GM18951 (cell line): Measurements from ENCODE around the gene DNAH1.

Experiments
- POLR2A ChIP-seq: IDR thresholded peaks from 4 replicates; pipeline ENCODE4 v1.6.1; 2011; ENCODE audit warnings: mild to moderate bottlenecking; ENCODE audit not compliant: insufficient read length, insufficient read depth; ENCODE audit errors: extremely low read depth
- in situ Hi-C: fragments of 300-500 bp; cut with MboI; formaldehyde crosslinking; loops from one replicate; pipeline ENCODE4 v1.12.0; 2022; ENCODE audit warnings: low sequenced_read_pairs, mixed read lengths, inconsistent platforms; ENCODE audit not compliant: unreplicated experiment

The DNAH1 gene

DNA sequence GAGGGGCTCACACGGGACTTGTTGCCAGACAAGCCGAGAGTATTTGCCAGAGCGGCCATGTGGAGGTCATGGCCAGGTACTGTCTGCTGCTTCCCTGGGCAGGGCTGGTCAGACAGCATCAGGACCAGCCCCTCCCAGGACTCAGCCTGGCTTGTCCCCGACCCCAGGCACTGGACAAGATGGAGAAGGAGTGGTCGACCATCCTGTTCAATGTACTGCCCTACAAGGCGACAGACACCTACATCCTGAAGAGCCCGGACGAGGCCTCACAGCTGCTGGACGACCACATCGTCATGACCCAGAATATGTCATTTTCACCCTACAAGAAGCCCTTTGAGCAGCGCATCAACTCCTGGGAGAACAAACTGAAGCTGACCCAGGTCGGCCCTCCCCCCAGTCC lies 38.6 kb downstream of the DNAH1 start:
- no peak for TF ChIP-seq POLR2A
- in situ Hi-C loops: no loop called here

DNA sequence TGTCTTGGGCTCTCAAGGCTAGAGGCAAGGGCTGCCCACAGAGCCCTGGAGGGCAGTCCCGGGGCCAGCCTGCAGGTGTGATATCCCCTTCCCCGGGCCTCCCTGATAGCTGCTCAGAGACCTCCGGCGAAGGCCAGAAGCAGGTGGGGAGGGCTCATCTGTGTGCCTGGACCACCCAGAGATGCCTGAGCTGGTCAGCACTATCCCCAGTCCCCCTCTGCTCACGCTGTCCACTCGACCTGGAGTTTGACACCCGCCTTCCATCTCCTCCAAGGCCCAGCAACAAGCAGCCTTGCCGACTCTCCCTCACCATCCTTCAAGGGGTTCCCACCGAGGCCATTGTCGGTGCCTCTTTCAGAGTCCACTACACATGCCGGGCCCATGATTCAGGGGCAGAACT lies 39.4 kb downstream of the DNAH1 start:
- in situ Hi-C loops: no loop called here
- no peak for TF ChIP-seq POLR2A

DNA sequence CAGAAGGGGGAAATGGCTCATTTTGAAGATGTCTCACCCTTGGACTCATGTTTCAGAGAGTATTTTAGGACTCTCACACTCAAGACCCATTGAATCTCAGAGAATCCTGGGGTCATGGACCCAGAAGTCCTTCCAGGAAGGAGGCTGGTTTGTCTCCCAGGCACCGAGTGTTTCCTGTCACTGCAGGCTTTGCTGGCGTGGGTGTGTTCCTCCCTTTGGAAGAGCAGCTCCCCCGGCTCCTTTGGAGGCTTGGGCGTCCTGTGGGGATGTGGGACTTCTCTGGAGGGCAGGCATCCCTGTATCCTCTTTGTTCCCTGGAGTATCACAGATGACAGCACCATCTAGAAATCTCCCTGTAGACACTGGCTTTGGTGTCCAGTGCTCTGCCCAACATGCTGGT lies 40.0 kb downstream of the DNAH1 start:
- TF ChIP-seq POLR2A: no peak
- in situ Hi-C loops: no loop called here

DNA sequence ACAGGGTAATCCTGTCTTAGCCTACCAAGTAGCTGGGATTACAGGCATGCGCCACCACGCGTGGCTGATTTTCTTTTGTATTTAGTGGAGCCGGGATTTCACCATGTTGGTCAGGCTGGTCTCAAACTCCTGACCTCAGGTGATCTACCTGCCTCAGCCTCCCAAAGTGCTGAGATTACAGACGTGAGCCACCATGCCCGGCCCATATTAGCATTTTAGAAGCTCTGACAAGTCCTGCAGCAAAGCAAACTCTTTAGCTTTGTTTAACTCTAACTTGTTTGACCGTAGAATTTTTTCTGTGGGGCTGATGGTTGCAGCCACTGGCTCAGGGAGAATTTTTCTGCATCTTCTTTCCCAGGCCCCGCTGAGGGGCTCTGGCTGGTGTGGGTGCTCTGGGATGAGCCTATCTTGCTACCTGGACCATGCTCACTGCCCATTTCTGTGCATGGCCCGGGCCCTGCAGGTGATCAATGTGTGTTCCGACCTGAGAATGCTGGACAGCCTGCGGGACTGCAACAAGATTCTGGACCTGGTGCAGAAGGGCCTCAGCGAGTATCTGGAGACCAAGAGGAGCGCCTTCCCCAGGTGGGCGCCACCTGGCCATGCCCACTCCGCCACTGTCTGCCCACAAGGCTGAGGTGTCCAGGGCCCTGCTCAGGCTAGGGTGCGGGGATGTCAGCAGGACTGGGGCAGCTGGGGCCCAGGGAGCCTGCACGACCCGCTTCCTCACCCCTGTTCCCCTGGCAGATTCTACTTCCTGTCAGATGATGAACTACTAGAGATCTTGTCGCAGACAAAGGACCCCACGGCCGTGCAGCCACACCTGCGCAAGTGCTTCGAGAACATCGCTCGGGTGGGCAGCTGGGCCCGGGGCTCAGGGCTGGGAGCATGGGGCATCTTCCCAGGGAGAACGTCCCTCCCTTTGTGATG lies 41.3 kb downstream of the DNAH1 start:
- in situ Hi-C loops: no loop called here
- no peak for TF ChIP-seq POLR2A

DNA sequence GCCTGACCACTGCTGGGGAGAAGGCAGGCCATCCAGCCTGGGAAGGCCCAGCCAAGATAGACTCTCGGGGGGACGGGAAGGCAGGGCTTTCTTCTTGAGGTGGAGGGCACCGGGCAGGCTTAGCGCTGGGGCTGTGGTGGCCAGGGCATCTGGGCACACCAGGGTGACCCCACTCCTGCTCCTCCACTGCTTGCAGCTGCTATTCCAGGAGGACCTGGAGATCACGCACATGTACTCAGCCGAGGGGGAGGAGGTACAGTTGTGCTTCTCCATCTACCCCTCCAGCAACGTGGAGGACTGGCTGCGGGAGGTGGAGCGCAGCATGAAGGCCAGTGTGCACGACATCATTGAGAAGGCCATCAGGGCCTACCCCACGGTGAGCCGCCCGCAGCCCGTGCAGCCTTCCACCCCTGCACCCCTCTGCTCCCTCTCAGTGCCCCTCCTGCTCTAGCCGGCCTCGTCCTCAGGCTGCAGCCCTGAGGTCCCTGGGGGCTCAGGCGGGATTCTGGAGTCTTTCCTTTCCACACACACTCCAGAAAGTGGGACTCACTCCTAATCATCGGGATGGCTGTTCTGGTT lies 42.3 kb downstream of the DNAH1 start:
- TF ChIP-seq POLR2A: no peak
- in situ Hi-C loops: no loop called here

DNA sequence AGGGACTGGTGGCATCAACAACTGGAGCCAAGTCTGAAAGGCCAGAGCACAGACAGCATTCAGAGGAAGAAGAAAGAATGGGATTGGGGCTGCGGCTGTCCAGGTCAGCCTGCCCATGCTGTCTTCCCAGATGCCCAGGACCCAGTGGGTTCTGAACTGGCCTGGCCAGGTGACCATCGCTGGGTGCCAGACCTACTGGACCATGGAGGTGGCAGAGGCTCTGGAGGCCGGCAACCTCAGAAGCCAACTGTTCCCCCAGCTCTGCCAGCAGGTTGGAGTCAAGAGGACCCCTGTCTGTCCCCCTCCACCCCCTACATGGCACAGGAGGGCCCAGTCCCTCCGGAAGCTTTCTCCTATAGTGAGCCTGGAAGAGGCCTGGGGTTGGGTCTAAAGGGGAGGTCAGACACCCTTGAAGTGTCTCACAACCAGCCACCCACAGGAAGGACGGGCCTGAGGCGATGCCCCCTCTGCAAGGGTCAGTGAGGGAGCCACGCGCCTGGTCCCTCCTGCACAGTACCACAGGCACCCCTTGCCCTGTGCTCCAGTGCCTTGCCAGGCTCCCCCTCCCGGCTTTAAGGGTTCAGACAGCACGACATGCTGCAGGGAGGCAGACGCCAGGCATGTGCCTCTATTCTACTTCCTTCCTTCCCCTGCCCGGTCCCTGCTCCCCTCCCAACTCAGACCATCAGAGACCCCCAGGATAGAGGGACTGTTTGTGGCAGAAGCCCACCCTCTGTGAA lies 43.2 kb downstream of the DNAH1 start:
- no peak for TF ChIP-seq POLR2A
- in situ Hi-C loops: no loop called here

DNA sequence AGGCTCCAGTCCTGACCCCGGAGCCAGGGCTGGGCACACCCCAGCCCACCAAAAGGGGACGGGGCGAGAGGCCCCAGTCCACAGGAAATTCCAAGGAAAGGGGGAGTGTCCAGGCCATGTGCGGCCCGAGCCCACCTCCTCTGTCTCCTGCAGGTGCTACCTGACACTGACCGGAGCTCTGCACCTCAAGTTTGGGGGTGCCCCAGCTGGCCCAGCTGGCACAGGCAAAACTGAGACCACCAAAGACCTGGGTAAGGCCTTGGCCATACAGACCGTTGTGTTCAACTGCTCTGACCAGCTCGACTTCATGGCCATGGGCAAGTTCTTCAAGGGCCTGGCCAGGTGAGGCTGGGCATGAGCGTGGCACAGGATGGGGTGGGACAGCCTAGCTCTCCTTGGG lies 44.9 kb downstream of the DNAH1 start:
- in situ Hi-C loops: no loop called here
- no peak for TF ChIP-seq POLR2A

DNA sequence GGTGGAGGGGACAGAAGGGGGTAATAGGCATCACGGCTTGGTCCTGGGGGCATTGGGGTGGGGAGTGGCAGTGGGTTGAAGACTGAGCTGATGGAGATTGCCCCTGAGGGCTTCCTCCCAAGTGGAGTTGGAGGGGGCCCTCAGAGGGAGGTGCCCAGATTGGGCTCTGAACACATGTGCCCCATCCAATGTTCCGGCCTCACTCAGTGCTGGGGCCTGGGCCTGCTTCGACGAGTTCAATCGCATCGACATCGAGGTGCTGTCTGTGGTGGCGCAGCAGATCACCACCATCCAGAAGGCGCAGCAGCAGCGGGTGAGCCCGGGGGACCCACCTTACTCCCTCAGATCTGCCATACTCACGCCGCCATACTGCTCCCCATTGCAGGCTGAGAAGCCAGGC lies 45.3 kb downstream of the DNAH1 start:
- in situ Hi-C loops: no loop called here
- TF ChIP-seq POLR2A: no peak

DNA sequence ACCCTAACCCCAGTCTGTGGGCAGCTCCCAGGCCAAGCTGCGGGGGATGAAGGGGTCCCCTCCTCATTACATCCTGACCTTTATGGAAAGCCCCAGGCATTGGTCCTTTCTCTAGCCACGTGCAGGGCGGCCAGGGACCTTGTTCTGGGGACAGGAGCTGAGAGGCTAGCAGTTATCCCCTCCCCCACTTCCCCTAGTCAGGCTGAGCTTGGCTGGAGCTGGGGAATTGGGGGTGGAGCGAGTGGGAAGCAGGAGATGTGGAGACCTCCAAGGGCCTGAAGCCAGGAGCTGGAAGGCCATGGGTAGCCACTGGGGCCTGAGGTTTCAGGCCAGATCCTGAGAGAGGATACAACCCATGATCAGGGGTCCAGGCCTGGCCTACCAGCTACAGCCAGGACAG lies 45.8 kb downstream of the DNAH1 start:
- TF ChIP-seq POLR2A: no peak
- in situ Hi-C loops: no loop called here

DNA sequence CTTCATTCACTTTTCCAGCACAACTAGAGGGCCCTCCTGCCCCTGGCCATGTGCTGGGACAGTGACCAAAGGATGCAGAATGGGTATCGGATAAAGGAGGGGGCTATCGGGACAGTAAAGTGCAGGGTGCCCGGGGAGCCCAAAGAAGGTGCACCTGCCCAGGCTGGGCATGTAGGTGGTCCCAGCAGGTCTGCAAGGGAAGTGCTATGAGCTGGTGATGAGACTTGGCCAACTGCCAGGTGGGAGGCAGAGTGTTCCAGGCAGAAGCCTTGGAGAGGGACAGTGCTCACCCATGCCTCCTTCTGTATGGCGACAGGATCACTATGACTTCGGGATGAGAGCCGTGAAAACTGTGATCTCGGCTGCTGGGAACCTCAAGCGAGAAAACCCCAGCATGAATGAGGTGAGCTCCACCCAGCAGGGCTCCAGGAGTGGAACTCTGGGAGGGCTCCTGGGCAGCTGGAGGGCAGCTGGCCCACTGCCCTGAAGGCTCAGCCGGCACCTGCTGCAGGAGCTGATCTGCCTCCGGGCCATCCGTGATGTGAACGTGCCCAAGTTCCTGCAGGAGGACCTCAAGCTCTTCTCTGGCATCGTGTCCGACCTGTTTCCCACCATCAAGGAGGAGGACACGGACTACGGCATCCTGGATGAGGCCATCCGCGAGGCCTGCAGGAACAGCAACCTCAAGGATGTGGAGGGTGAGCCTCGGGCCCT lies 48.4 kb downstream of the DNAH1 start:
- TF ChIP-seq POLR2A: no peak
- in situ Hi-C loops: no loop called here

DNA sequence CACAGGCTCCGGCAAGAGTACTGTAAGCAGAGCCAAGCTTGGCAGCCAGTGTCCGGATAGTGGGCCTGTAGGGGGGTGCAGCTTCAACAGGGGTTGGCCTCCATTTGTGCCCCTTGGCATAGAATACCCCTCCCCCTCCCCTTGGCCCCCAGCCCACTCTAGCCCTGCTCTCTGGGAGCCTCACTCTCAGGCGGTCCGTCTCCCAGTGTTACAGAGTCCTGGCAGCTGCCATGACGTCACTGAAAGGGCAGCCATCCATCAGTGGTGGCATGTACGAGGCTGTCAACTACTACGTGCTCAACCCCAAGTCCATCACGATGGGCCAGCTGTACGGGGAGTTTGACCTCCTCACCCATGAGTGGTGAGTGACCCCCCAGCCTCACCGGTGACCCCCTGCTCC lies 50.4 kb downstream of the DNAH1 start:
- TF ChIP-seq POLR2A: no peak
- in situ Hi-C loops: no loop called here

DNA sequence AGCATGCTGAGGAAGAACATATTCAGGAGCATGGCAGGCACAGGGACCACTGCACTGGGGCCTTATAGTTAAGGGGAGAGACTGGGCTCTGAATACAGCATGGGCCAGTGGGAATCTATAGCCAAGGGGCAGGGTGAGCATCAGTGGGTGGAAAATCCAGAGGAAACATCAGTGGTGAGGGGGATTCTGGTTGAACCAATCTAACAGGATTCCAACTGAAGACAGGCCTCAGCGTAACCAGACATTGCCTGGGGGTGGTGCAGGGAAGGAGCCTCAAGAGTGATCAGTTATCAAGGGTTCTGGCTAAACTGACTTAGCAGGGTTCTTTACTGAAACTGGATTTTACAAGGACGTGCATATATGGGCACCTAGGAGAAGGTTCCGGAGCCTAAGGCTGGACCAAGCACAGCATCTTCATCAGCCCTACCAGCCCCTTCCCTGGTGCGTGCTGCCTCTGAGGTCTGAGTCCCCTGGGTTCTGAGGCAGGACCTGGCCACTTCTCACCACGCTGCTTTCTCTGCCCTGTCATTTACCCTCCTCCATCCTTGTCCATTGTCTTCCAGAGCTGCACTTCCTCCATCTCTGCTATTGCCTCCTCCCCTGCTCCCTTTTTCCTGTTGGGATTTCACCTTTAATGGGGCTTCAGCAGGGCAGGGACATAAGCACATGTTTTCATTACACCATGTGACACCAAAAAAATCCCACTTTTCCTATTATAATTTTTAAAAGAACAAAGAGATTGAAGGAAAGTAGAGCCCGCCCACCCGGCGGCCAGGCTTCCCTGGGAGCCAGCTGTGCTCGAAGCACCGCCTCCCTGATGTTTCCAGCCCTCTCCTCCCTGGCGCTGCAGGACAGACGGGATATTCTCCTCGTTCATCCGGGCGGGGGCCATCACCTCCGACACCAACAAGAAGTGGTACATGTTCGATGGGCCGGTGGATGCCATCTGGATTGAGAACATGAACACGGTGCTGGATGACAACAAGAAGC lies 52.1 kb downstream of the DNAH1 start:
- in situ Hi-C loops: no loop called here
- TF ChIP-seq POLR2A: no peak

DNA sequence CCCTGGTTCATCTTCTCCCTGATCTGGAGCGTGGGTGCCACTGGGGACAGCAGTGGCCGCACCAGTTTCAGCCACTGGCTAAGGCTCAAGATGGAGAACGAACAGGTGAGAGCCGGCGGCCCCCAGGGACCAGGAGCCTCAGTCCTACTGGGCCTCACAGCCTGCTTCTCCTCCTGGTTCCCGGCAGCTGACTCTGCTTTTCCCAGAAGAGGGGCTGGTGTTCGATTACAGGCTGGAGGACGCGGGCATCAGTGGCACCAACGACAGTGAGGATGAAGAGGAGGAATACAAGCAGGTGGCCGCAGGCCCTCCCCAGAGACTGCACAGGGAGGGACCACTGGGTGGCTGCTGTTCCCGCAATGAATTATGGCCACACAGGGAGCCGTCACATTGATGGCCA lies 54.4 kb downstream of the DNAH1 start:
- in situ Hi-C loops: no loop called here
- no peak for TF ChIP-seq POLR2A
